Activated T-cell treated with anti-CD3 and anti-CD28 coated beads for 48 hours (primary cell): ENCODE data around the gene F2RL1.
"Not testable (repeated sequence)": the region's sequence is repeated elsewhere in the genome, so short reads cannot be mapped to it uniquely, and the experiment has no call there.

Experiments
- DNase-seq: peaks from one replicate; pipeline ENCODE4 v3.0.0-alpha.2; 2020; ENCODE audit warnings: low read depth

Gene F2RL1

GRCh38 chr5:76850543-76851145, 31.8 kb downstream of the F2RL1 start:
- no peak for DNase-seq

- DNase-seq = no peak
Measured at GRCh38 chr5:76851728-76852369, 33.0 kb downstream of the F2RL1 start.

- DNase-seq = no peak
Measured at GRCh38 chr5:76852772-76853171, 33.9 kb downstream of the F2RL1 start.

- DNase-seq = not testable (repeated sequence)
Measured at GRCh38 chr5:76853741-76854140, 34.9 kb downstream of the F2RL1 start.

- no peak for DNase-seq
Measured at GRCh38 chr5:76854644-76855043, 35.8 kb downstream of the F2RL1 start.

- DNase-seq = not testable (repeated sequence)
Measured at GRCh38 chr5:76855501-76855900, 36.7 kb downstream of the F2RL1 start.

- DNase-seq = no peak
Measured at GRCh38 chr5:76855961-76856360, 37.1 kb downstream of the F2RL1 start.

- DNase-seq = not testable (repeated sequence)
Measured at GRCh38 chr5:76856800-76857199, 38.0 kb downstream of the F2RL1 start.

- no peak for DNase-seq
Measured at GRCh38 chr5:76859591-76860247, 40.9 kb downstream of the F2RL1 start.

GRCh38 chr5:76861612-76862011, 42.8 kb downstream of the F2RL1 start:
- no peak for DNase-seq

- DNase-seq = no peak
Measured at GRCh38 chr5:76863001-76863400, 44.2 kb downstream of the F2RL1 start.

GRCh38 chr5:76866503-76866902, 47.7 kb downstream of the F2RL1 start:
- no peak for DNase-seq

- DNase-seq = no peak
Measured at GRCh38 chr5:76867038-76867437, 48.2 kb downstream of the F2RL1 start.

- DNase-seq = peak; percentile 46
Measured at GRCh38 chr5:76867827-76868693, 49.2 kb downstream of the F2RL1 start.

GRCh38 chr5:76870046-76870445, 51.2 kb downstream of the F2RL1 start:
- DNase-seq = no peak

- no peak for DNase-seq
Measured at GRCh38 chr5:76874088-76874581, 55.3 kb downstream of the F2RL1 start.
